HepG2 (cell line): ENCODE data around the gene DUS1L. TPM values are rescaled to one million over a fixed set of nuclear protein-coding genes. Genes with fewer than 3 reads are reported as not detected.

ENCODE experiments used
- ATF1 ChIP-seq: IDR thresholded peaks from 2 replicates; pipeline ENCODE4 v1.6.1; 2016; ENCODE audit warnings: mild to moderate bottlenecking, control low read depth
- ATM ChIP-seq: fragments of 450-650 bp; IDR thresholded peaks from 2 replicates; pipeline ENCODE4 v1.7.1; 2017; ENCODE audit warnings: mild to moderate bottlenecking, borderline replicate concordance
- CHCHD3 ChIP-seq: sonication (generic); formaldehyde crosslinking; IDR thresholded peaks from 2 replicates; pipeline ENCODE4 v1.8.0; 2022; ENCODE audit warnings: mild to moderate bottlenecking, missing genetic modification reagents, moderate library complexity
- GATA4 ChIP-seq: sonication (generic); IDR thresholded peaks from 2 replicates; pipeline ENCODE4 v1.6.1; 2016; ENCODE audit warnings: antibody characterized with exemption, low read depth, borderline replicate concordance
- GZF1 ChIP-seq: sonication (generic); formaldehyde crosslinking; IDR thresholded peaks from 2 replicates; pipeline ENCODE4 v1.5.1; 2020; ENCODE audit warnings: mild to moderate bottlenecking, missing genetic modification reagents
- HMGA1 ChIP-seq: sonication (generic); formaldehyde crosslinking; conservative IDR thresholded peaks from 2 replicates; pipeline ENCODE4 v1.4.0; 2020; ENCODE audit warnings: missing genetic modification reagents
- HNRNPH1 ChIP-seq: fragments of 200-400 bp; formaldehyde crosslinking; optimal IDR thresholded peaks from 2 replicates; pipeline ENCODE3; 2017; ENCODE audit warnings: mild to moderate bottlenecking, low read depth, low read length
- MAFK ChIP-seq, 2 experiments: IDR thresholded peaks in 1 of 2; conservative IDR thresholded peaks in 1 of 2; 2 replicates each; pipeline ENCODE4 v1.6.1; 2011; ENCODE audit warnings: improper control_type of control experiment in 2 of 2, low read length in 2 of 2
- NR2C2 ChIP-seq: sonication (generic); formaldehyde crosslinking; IDR thresholded peaks from 2 replicates; pipeline ENCODE4 v1.4.0; 2020; ENCODE audit warnings: missing genetic modification reagents, mild to moderate bottlenecking, moderate library complexity, borderline replicate concordance
- NR2F6 ChIP-seq, 2 experiments: IDR thresholded peaks; 2 replicates each; pipeline ENCODE4 v1.6.1; 2016; ENCODE audit warnings: antibody characterized with exemption in 1 of 2, mild to moderate bottlenecking in 1 of 2
- TGIF2 ChIP-seq: IDR thresholded peaks from 2 replicates; pipeline ENCODE4 v1.6.1; 2016; ENCODE audit warnings: control low read depth, missing compliant biosample characterization
- ZNF101 ChIP-seq: sonication (generic); formaldehyde crosslinking; IDR thresholded peaks from 2 replicates; pipeline ENCODE4 v1.4.0; 2020; ENCODE audit warnings: mild to moderate bottlenecking, low read depth, missing genetic modification reagents, borderline replicate concordance
- ZNF160 ChIP-seq: sonication (generic); formaldehyde crosslinking; IDR thresholded peaks from 2 replicates; pipeline ENCODE4 v1.8.0; 2022; ENCODE audit warnings: mild to moderate bottlenecking, inconsistent platforms, missing genetic modification reagents
- ZNF317 ChIP-seq: sonication (generic); formaldehyde crosslinking; IDR thresholded peaks from 2 replicates; pipeline ENCODE4 v1.5.0; 2020; ENCODE audit warnings: mild to moderate bottlenecking, missing genetic modification reagents
- ZNF367 ChIP-seq: sonication (generic); formaldehyde crosslinking; IDR thresholded peaks from 2 replicates; pipeline ENCODE4 v1.4.0; 2020; ENCODE audit warnings: missing genetic modification reagents, borderline replicate concordance
- ZSCAN22 ChIP-seq: sonication (generic); formaldehyde crosslinking; IDR thresholded peaks from 2 replicates; pipeline ENCODE4 v1.4.0; 2020; ENCODE audit warnings: mild to moderate bottlenecking, missing genetic modification reagents
- polyA plus RNA-seq, 8 experiments: library from polyadenylated mRNA; depleted of rRNA in 3 of 8; stranded (reverse) in 7 of 8; unstranded in 1 of 8; fragments of >200 nt; fragmentation: Illumina TruSeq in 4 of 8; extraction: Trizol in 4 of 8; gene quantifications; 2 replicates each; pipeline versions ENCODE4 v1.2.1 to v1.2.3, GENCODE V29; 2011 to 2016; ENCODE audit warnings: low read depth in 4 of 8, missing spikeins in 1 of 8, mixed read lengths in 1 of 8; ENCODE audit not compliant: insufficient read depth in 1 of 8
- total RNA-seq, 5 experiments: library from RNA; depleted of rRNA; stranded (reverse); fragments of >200 nt; fragmentation: Illumina TruSeq; extraction: Trizol; gene quantifications; 2 replicates each; pipeline ENCODE4 v1.2.3, GENCODE V29; 2016; ENCODE audit warnings: low read depth in 1 of 5
- TF ChIP-seq, protein P1 (sequence below): IDR thresholded peaks from 2 replicates; pipeline ENCODE4 v1.6.1; 2016; ENCODE audit warnings: low read depth, borderline replicate concordance
- TF ChIP-seq, protein P2 (sequence below): sonication (generic); formaldehyde crosslinking; IDR thresholded peaks from 2 replicates; pipeline ENCODE4 v1.9.0; 2021; ENCODE audit warnings: missing genetic modification reagents, borderline replicate concordance
- TF ChIP-seq, protein P3 (sequence below): sonication (generic); formaldehyde crosslinking; conservative IDR thresholded peaks from 2 replicates; pipeline ENCODE4 v1.5.0; 2020; ENCODE audit warnings: missing genetic modification reagents
- TF ChIP-seq, protein P4 (sequence below): sonication (generic); formaldehyde crosslinking; IDR thresholded peaks from 2 replicates; pipeline ENCODE4 v1.5.0; 2020; ENCODE audit warnings: mild to moderate bottlenecking, missing genetic modification reagents
- TF ChIP-seq, protein P5 (sequence below): sonication (generic); formaldehyde crosslinking; IDR thresholded peaks from 2 replicates; pipeline ENCODE4 v1.8.0; 2022; ENCODE audit warnings: missing genetic modification reagents, mild to moderate bottlenecking, borderline replicate concordance

DUS1L gene
- total and polyA plus RNA-seq, 2 of the 13 experiments (the other 11 are each of a cell fraction or from before 2014, with no cell fraction given), result 81.0 to 109 TPM

DNA sequence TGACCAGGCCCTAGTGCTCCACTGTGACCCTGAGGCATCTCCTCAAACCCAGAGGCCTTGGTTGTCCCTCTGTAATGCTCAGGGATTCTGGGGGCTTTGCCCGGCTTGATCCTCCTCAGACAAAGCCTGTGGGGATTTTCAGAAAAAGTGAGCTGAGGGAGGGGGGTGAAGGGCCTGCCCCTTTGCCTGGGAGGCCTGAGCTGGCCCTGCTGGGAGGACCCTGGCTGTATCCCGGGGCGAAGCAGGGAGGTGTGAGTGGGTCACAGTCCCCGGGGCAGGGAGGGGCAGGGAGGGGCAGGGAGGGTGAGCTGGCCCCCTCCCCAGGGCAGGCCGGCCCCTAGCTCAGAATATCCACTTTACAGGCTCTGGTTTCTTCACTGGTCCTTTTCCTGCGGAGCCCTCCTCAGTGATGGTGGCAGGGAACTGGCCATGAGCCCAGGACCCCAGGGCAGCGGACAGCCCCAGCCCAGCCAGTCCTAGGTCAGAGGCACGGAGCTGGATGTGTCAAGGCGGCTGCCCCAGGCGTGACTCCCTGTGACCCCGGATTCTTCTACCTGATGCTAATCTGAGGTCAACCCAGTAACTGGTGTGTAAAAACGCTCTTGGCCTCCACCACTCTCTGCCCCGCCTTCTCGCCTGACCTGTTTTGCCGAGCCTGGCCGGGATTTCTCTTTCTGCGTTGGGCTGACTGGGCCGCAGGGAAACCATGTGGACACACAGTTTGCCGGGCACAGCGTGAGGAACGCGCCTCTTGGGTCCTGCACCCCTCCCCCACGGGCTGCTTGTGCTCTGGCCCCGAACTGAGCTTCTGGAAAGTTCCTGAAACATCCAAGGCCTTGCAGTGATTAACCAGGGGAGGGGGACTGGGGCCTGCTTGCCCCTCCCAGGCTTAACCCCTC lies 38.2 kb upstream of the DUS1L start (continued):
- peak; percentile 55; the same call in 1 of the 2 replicates for TF ChIP-seq ZNF317 (CRISPR knock-in tag)
- no peak for TF ChIP-seq CHCHD3
- no peak for TF ChIP-seq ZSCAN22 (CRISPR knock-in tag)
- 0 out of 2 replicates have a peak, but pooled peaks have one; percentile 75 for TF ChIP-seq ZNF101
- TF ChIP-seq, protein P1, sequence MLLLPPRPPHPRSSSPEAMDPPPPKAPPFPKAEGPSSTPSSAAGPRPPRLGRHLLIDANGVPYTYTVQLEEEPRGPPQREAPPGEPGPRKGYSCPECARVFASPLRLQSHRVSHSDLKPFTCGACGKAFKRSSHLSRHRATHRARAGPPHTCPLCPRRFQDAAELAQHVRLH (CRISPR knock-in tag), result peak; percentile 93; the same call in 1 of the 2 replicates
- TF ChIP-seq GATA4, result no peak
- no peak for TF ChIP-seq HNRNPH1
- TF ChIP-seq ATM, result no peak
- no peak for TF ChIP-seq ZNF160
- TF ChIP-seq, protein P2, sequence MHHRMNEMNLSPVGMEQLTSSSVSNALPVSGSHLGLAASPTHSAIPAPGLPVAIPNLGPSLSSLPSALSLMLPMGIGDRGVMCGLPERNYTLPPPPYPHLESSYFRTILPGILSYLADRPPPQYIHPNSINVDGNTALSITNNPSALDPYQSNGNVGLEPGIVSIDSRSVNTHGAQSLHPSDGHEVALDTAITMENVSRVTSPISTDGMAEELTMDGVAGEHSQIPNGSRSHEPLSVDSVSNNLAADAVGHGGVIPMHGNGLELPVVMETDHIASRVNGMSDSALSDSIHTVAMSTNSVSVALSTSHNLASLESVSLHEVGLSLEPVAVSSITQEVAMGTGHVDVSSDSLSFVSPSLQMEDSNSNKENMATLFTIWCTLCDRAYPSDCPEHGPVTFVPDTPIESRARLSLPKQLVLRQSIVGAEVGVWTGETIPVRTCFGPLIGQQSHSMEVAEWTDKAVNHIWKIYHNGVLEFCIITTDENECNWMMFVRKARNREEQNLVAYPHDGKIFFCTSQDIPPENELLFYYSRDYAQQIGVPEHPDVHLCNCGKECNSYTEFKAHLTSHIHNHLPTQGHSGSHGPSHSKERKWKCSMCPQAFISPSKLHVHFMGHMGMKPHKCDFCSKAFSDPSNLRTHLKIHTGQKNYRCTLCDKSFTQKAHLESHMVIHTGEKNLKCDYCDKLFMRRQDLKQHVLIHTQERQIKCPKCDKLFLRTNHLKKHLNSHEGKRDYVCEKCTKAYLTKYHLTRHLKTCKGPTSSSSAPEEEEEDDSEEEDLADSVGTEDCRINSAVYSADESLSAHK (CRISPR knock-in tag), result no peak
- TF ChIP-seq, protein P3, sequence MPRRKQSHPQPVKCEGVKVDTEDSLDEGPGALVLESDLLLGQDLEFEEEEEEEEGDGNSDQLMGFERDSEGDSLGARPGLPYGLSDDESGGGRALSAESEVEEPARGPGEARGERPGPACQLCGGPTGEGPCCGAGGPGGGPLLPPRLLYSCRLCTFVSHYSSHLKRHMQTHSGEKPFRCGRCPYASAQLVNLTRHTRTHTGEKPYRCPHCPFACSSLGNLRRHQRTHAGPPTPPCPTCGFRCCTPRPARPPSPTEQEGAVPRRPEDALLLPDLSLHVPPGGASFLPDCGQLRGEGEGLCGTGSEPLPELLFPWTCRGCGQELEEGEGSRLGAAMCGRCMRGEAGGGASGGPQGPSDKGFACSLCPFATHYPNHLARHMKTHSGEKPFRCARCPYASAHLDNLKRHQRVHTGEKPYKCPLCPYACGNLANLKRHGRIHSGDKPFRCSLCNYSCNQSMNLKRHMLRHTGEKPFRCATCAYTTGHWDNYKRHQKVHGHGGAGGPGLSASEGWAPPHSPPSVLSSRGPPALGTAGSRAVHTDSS (CRISPR knock-in tag), result no peak
- TF ChIP-seq, protein P4, sequence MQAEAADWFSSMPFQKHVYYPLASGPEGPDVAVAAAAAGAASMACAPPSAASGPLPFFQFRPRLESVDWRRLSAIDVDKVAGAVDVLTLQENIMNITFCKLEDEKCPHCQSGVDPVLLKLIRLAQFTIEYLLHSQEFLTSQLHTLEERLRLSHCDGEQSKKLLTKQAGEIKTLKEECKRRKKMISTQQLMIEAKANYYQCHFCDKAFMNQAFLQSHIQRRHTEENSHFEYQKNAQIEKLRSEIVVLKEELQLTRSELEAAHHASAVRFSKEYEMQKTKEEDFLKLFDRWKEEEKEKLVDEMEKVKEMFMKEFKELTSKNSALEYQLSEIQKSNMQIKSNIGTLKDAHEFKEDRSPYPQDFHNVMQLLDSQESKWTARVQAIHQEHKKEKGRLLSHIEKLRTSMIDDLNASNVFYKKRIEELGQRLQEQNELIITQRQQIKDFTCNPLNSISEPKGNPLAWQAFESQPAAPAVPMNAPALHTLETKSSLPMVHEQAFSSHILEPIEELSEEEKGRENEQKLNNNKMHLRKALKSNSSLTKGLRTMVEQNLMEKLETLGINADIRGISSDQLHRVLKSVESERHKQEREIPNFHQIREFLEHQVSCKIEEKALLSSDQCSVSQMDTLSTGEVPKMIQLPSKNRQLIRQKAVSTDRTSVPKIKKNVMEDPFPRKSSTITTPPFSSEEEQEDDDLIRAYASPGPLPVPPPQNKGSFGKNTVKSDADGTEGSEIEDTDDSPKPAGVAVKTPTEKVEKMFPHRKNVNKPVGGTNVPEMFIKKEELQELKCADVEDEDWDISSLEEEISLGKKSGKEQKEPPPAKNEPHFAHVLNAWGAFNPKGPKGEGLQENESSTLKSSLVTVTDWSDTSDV, result peak; percentile 98
- no peak for TF ChIP-seq MAFK (conservative IDR thresholded peaks at IDR 0.05 in 1 of 2, IDR thresholded peaks at IDR 0.05 in 1 of 2; ENCODE audit: low read length in 2 of 2)
- TF ChIP-seq TGIF2 (CRISPR knock-in tag), result no peak
- TF ChIP-seq, protein P5, sequence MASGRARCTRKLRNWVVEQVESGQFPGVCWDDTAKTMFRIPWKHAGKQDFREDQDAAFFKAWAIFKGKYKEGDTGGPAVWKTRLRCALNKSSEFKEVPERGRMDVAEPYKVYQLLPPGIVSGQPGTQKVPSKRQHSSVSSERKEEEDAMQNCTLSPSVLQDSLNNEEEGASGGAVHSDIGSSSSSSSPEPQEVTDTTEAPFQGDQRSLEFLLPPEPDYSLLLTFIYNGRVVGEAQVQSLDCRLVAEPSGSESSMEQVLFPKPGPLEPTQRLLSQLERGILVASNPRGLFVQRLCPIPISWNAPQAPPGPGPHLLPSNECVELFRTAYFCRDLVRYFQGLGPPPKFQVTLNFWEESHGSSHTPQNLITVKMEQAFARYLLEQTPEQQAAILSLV (CRISPR knock-in tag), result 0 out of 2 replicates have a peak, but pooled peaks have one; percentile 77
- peak; percentile 91 for TF ChIP-seq NR2C2
- TF ChIP-seq GZF1, result peak; percentile 80; the same call in 1 of the 2 replicates
- no peak for TF ChIP-seq HMGA1 (CRISPR knock-in tag)
- no peak for TF ChIP-seq ZNF367 (CRISPR knock-in tag)
- TF ChIP-seq ATF1 (CRISPR knock-in tag), result no peak
- peak; percentile 95 for TF ChIP-seq NR2F6 (IDR thresholded peaks at IDR 0.05)
- TF ChIP-seq NR2F6 (CRISPR knock-in tag; IDR thresholded peaks at IDR 0.05), result peak; percentile 97
